ENCODE results near the gene THSD4. TPM values are rescaled to one million over a fixed set of nuclear protein-coding genes. Genes with fewer than 3 reads are reported as not detected.

The THSD4 gene
- total RNA-seq, 1 experiment from 2014 or later: 29.0 TPM

- Histone ChIP-seq H3K36me3 (ENCODE audit: low read depth, low read length) (no peaks in the 10 kb centered on the region; the same call in 1 of the 2 replicates), H3K27me3 (ENCODE audit: low read length) (no peaks in the 10 kb centered on the region), H4K20me1 (ENCODE audit: low read length) (no peaks in the 10 kb centered on the region), H3F3A (ENCODE audit: low read length, unreplicated experiment) (no peaks in the 10 kb centered on the region), H3K4me1 (ENCODE audit: insufficient read depth, low read length) (peaks cover 16% of the 10 kb centered on the region), H3K27ac (ENCODE audit: low read length) (no peak overlapping the region), H3K9ac (ENCODE audit: low read length) (no peak overlapping the region), H3K4me2 (ENCODE audit: low read length) (no peak overlapping the region), H2AFZ (ENCODE audit: low read length) (no peak overlapping the region), H3K9me2 (replicated peaks; ENCODE audit: low read length) (no peaks in the 10 kb centered on the region), H3K4me3 (ENCODE audit: low read length) (no peak overlapping the region), H3K9me3 (ENCODE audit: low read length) (no peaks in the 10 kb centered on the region), H3K79me2 (ENCODE audit: low read length) (no peaks in the 10 kb centered on the region)
- ChIA-PET CTCF (no interaction called here), POLR2A (ENCODE audit: unreplicated experiment) (no interaction called here)
- no peak for ATAC-seq
- BruUV-seq (replicated peaks): no TSS peak
- TF ChIP-seq EZH2phosphoT487 (IDR thresholded peaks at IDR 0.05; ENCODE audit: borderline replicate concordance, low read length) (no peak), EZH2 (IDR thresholded peaks at IDR 0.05; ENCODE audit: low read length, unreplicated experiment) (no peak), CTCF (conservative IDR thresholded peaks at IDR 0.05; ENCODE audit: low read depth, low read length) (no peak)
- DNase-seq: no peak
- intact Hi-C loops (cut with micrococcal nuclease): no loop called here
These were observed 341.5 kb downstream of the THSD4 start for GRCh38 chr15:71456811-71457210.

GRCh38 chr15:71458089-71458660, 342.9 kb downstream of the THSD4 start:
- CTCF ChIA-PET: no interaction called here
- intact Hi-C loops (cut with micrococcal nuclease): no loop called here
- ATAC-seq: no peak

More at GRCh38 chr15:71458089-71458660, 342.9 kb downstream of the THSD4 start:
- H3K27ac ChIP-seq (ENCODE audit: low read length): no peak overlapping the region
- no peaks in the 10 kb centered on the region for H3K9me2 ChIP-seq (replicated peaks; ENCODE audit: low read length)
- H3K9ac ChIP-seq (ENCODE audit: low read length): no peak overlapping the region
- POLR2A ChIA-PET (ENCODE audit: unreplicated experiment): no interaction called here
- H3K4me3 ChIP-seq (ENCODE audit: low read length): no peak overlapping the region
- H3F3A ChIP-seq (ENCODE audit: low read length, unreplicated experiment): no peaks in the 10 kb centered on the region
- H3K79me2 ChIP-seq (ENCODE audit: low read length): no peaks in the 10 kb centered on the region
- H3K27me3 ChIP-seq (ENCODE audit: low read length): no peaks in the 10 kb centered on the region
- H3K36me3 ChIP-seq (ENCODE audit: low read depth, low read length): no peaks in the 10 kb centered on the region; the same call in 1 of the 2 replicates
- H3K4me2 ChIP-seq (ENCODE audit: low read length): no peak overlapping the region
- no TSS peak for BruUV-seq (replicated peaks)
- no peaks in the 10 kb centered on the region for H4K20me1 ChIP-seq (ENCODE audit: low read length)
- no peak for DNase-seq
- H3K4me1 ChIP-seq (ENCODE audit: insufficient read depth, low read length): peaks cover 16% of the 10 kb centered on the region
- no peak overlapping the region for H2AFZ ChIP-seq (ENCODE audit: low read length)
- H3K9me3 ChIP-seq (ENCODE audit: low read length): no peaks in the 10 kb centered on the region
- TF ChIP-seq EZH2phosphoT487 (IDR thresholded peaks at IDR 0.05; ENCODE audit: borderline replicate concordance, low read length) (no peak), EZH2 (IDR thresholded peaks at IDR 0.05; ENCODE audit: low read length, unreplicated experiment) (no peak), CTCF (conservative IDR thresholded peaks at IDR 0.05; ENCODE audit: low read depth, low read length) (no peak)
